GM21515 (cell line): ENCODE results near the gene PKD1L1.
"Not testable (repeated sequence)": the region's sequence is repeated elsewhere in the genome, so short reads cannot be mapped to it uniquely, and the experiment has no call there.

Source experiments
- ATAC-seq: cut with Tn5 transposase; IDR thresholded peaks from one replicate; pipeline ENCODE4 v1.9.1; 2021; ENCODE audit not compliant: unreplicated experiment

PKD1L1 gene, protein sequence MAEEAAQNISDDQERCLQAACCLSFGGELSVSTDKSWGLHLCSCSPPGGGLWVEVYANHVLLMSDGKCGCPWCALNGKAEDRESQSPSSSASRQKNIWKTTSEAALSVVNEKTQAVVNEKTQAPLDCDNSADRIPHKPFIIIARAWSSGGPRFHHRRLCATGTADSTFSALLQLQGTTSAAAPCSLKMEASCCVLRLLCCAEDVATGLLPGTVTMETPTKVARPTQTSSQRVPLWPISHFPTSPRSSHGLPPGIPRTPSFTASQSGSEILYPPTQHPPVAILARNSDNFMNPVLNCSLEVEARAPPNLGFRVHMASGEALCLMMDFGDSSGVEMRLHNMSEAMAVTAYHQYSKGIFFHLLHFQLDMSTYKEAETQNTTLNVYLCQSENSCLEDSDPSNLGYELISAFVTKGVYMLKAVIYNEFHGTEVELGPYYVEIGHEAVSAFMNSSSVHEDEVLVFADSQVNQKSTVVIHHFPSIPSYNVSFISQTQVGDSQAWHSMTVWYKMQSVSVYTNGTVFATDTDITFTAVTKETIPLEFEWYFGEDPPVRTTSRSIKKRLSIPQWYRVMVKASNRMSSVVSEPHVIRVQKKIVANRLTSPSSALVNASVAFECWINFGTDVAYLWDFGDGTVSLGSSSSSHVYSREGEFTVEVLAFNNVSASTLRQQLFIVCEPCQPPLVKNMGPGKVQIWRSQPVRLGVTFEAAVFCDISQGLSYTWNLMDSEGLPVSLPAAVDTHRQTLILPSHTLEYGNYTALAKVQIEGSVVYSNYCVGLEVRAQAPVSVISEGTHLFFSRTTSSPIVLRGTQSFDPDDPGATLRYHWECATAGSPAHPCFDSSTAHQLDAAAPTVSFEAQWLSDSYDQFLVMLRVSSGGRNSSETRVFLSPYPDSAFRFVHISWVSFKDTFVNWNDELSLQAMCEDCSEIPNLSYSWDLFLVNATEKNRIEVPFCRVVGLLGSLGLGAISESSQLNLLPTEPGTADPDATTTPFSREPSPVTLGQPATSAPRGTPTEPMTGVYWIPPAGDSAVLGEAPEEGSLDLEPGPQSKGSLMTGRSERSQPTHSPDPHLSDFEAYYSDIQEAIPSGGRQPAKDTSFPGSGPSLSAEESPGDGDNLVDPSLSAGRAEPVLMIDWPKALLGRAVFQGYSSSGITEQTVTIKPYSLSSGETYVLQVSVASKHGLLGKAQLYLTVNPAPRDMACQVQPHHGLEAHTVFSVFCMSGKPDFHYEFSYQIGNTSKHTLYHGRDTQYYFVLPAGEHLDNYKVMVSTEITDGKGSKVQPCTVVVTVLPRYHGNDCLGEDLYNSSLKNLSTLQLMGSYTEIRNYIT (N-terminal part only)

DNA sequence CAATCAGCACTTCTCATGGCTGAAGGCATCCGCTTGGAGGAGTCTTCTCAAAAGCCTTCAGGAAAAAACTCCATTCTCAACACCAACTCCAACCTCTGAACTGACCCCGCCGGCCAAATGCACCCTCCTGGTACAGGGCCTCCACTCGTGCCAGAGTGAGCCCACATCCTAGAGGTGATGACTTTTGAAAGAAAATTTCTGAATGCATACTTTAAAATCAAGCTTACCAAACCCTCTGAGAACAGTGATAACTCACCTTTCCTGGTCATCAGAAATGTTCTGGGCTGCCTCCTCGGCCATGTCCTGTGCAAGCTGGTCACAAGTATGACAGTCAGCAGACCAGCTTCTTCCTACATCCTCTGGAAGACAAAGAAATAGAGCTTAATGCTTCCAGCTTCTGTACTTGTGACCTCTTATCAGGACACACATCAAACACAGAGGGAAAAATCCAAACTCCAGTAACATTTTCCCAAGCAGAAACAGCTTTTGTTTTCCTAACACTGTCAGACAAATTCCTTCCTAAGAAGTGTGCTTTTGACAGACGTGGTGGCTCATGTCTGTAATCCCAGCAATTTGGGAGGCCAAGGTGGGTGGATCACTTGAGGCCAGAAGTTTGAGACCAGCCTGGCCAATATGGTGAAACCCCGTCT, at the start of gene PKD1L1:
PKD1L1 (minus strand) TSS at position 326 of the 650 bp plus-strand sequence; CDS start at position 300, 26 bp downstream.
- ATAC-seq: no peak

DNA sequence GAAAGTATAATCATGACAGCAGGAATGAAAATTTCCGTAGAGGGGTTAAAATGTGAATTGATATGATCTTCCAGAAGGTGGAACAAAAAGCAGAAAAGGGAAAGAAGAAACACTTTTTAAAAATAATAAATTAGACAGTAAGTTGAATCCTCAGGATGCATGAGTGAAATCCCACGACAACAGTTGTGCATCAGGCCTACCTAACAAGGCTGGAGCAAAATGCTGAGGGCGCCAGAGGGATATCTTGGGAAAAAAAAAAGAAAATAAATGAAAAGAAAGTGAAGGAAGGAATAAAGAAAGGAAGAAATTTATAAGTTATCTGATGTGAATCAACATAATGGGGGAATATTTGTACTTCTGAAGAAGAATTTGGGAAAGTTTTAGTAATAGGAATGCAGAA, 44.2 kb upstream of the PKD1L1 start:
- ATAC-seq: no peak

DNA sequence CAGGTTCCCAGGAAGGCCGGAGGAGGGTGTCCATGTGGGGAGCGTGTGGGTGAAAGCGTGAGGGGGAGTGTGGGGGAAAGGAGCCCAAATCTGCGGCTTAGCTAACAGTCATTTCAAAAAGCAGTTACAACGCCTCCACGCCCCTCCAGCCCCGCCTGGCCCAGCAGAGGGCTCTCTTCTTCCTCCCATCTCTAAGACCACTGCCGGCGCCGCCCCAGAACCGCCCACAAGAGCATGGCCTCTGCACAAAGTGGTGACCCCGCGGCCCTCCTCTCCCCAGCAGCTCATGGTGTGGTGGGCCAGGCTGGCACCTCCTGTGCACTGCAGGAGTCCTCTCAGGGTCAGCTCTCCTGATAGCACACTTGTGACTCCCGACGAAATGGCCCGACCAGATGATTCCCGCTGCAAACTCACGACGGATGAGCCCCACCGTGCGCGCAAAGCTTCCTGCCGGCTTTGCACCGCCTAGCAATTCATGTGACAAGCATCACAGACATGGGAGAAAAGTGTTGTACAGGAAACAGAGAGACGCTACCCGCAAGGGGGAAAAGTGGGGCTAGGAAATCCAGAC, 43.6 kb upstream of the PKD1L1 start:
- ATAC-seq: peak; percentile 99

DNA sequence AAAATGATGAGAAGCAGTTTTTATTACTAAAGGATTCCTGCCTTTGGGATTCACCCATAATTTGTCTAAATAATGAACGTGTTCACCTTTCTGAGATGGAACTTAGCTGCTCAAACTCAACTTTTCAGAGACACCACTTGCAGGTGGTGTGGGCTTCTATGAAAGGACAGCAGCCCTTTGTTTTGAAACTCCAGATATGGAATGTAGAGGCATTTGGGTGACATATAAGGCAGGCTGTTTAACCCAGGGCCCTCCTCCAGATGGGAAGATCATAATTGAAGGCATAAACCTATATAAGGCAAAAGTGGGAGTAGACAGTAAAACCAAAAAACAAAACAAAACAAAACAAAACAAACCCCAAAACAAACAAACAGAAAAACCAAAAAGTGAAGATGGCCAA, 43.0 kb upstream of the PKD1L1 start:
- no peak for ATAC-seq

DNA sequence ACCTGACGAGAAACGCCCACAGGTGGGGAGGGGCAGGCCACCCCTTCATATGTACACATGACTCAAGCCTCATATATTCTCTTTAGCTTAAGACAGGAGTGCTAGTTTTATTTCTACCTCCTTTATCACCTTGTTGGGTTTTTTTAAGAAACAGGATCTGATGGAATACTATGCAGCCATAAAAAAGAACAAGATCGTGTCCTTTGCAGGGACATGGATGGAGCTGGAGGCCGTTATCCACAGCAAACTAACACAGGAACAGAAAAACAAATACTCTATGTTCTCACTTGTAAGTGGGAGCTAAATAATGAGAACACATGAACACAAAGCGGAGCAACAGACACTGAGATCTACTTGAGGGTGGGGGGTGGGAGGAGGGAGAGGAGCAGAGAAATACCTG, 42.3 kb upstream of the PKD1L1 start:
- no peak for ATAC-seq

DNA sequence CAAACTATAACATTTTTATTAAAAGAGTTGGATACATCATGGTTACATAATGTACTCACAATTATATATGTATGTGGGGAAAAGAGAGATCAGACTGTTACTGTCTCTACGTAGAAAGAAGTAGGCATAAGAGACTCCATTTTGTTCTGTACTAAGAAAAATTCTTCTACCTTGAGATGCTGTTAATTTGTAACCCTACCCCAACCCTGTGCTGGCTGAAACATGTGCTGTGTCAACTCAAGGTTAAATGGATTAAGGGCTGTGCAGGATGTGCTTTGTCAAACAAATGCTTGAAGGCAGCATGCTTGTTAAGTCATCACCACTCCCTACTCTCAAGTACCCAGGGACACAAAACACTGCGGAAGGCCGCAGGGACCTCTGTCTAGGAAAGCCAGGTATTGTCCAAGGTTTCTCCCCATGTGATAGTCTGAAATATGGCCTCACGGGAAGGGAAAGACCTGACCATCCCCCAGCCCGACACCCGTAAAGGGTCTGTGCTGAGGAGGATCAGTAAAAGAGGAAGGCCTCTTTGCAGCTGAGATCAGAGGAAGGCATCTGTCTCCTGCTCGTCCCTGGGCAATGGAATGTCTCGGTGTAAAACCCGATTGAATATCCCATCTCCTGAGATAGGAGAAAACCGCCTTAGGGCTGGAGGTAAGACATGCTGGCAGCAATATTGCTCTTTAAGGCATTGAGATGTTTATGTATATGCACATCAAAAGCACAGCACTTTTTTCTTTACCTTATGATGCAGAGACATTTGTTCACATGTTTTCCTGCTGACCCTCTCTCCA, 41.5 kb upstream of the PKD1L1 start:
- not testable (repeated sequence) for ATAC-seq

DNA sequence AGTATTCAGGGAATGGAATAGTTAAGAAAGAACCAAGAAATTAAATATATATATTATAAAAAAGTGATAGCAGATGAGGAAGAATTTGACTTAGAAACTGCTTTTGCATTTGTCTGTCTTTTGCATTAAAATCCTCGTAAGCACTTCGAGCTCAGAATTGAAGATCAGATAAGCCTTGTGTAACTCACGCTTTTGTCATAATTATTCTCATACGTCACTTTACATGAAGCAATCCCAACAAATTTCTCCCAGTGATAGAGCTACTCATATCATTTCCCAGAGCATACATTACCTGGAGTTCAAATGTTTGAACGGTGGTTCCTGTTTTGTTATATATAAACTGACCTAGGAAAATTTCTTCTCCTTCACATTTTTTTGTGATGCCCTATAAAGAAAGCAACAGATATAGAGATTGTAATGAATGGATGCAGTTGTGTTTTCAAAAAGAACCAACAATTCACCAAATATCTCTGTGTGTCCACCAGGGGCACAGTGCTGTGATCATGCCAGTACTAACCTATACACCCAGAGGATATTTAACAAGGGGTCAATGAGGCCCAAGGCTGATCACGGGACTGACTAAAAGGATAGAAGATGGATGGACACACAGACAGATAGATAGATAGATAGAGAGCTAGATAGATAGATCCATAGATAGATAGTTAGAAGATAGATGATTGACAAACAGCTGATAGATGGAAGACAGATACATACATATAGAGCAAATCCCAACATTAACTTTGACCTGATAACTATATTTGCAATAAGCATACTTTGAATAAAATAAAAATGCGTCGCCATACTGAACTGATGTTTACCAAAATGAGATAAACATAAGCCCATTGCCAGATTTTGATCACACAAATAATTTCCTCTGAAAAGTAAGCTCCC, 40.5 kb upstream of the PKD1L1 start:
- ATAC-seq: no peak

DNA sequence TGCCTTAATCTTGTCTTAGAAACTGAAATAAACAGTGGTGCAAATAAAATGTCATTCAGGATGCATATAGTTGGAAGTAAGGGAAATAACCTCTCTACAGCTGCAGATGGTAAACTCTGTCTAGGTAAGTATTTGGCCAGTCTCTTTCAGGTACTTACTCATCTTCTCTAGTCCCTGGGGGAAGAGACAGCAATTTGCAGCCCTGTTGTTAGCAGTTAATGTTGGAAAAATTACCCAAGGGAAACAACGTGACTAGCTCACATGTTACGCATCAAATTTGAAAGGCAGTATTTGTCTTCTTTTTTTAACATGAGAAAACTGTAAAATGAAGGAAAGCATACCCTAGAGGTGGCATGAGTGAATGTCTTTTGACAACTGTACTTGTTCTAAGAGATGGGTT, 34.3 kb upstream of the PKD1L1 start:
- no peak for ATAC-seq

DNA sequence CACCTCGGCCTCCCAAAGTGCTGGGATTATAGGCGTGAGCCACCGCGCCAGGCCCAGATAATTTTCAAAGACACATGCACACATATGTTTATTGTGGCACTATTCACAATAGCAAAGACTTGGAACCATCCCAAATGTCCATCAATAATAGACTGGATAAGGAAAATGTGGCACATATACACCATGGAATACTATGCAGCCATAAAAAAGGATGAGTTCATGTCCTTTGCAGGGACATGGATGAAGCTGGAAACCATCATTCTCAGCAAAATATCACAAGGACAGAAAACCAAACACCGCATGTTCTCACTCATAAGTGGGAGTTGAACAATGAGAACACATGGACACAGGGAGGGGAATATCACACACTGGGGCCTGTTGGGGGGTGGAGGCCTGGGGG, 32.4 kb upstream of the PKD1L1 start:
- ATAC-seq: not testable (repeated sequence)

DNA sequence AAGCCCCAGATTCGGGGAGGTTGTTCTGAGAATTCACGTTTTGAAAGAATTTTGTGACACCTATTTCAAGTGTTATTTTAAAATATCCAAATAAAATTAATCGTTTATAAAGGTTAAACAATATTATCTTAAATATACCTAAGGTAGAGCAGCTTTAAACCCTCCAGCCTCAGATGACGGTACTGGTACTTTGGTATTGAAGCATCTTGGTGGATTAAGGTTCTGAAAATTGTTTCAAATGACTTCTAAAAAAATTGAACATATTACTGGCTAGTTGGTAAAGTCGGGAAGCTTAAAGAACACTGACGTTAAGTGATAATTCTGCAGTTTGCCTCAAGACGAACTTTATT, 31.5 kb upstream of the PKD1L1 start:
- ATAC-seq: no peak

DNA sequence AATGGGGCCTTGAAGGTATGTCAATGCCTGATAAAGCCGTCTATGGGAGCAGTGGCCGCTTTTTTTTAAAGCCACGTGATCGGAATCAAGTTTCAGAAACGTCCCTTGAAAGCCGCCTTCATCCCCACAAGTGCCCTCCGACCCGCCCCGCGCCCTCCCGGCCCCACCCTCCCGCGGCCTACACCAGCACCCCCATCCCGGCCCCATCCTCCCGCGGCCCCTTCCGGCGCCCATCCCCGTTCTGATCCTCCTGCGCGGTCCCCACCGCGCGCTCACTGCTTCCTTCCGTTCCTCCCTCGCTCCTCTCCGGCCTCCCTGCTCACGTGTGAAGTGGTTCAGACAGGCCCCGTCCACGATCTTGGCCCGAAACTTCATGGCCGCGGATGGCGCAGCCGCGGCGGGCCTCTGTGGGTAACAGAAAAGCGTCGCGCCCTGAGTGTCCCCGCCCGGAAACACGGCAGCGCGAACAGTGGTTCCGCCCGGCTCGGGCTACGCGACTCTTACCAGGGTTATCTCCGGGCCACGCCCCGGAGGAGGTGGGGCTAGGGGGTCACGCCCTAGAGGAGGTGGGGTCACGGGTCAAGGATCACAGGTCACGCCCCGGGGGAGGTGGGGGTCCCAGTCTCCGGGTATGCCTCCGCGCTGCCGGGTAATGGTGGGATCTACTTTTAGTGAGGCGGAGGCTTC, 31.0 kb upstream of the PKD1L1 start, which contains the start of gene HUS1:
HUS1 (minus strand) TSS at position 471 of the 687 bp plus-strand sequence; CDS start at position 375, 96 bp downstream.
- peak; percentile 99 for ATAC-seq

DNA sequence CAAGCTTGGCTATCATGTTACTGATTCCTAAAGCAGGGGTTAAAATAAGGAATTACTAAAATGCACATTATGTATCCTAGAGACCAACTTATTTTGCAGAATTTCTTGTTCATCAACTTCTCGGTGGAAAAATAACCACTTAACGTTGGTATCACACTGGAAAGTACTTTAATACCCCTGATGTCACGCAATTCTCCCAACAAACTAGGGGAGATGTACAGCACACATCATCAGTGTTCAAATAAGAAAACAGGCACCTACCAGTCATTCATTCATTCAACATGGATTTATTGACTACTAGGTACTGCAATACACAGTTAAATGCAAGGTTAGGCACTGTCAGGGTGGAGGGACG, 30.5 kb upstream of the PKD1L1 start:
- no peak for ATAC-seq

DNA sequence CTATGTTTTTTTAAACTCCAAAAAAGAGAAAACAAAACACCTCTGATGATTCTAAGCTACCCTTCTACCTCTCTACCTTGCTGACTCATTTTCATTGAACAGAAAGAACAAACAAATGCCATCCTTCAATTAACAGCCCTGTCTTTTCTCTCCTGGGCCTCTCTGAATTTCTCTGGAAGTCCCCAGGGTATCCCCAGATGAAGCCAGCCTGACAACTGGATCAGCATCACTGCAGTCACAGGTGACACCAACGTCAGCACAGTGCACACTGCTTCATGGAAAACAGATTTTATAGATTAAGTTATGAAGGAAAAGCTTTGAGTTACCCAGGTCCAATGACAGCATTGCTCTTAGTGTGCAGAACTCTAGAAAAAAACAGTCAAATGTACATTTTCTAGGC, 25.5 kb upstream of the PKD1L1 start:
- no peak for ATAC-seq

DNA sequence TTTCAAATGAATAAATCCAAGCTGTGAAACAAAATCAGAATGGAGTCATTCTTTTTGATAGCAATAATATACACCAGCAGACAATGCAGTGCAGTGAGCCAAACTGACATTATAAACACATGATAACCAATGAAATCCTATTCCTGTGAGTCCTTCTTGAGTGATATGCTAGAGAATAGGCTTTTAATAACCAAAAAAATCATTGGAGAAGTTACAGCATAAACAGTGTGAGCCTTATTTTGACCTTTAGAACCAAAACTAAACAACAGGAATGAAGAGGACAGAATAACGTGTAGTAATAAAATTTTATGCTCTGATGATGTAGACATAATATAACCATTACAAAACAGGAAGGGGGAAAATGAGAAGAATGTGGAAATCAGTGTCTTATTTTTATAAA, 22.5 kb upstream of the PKD1L1 start:
- ATAC-seq: no peak

DNA sequence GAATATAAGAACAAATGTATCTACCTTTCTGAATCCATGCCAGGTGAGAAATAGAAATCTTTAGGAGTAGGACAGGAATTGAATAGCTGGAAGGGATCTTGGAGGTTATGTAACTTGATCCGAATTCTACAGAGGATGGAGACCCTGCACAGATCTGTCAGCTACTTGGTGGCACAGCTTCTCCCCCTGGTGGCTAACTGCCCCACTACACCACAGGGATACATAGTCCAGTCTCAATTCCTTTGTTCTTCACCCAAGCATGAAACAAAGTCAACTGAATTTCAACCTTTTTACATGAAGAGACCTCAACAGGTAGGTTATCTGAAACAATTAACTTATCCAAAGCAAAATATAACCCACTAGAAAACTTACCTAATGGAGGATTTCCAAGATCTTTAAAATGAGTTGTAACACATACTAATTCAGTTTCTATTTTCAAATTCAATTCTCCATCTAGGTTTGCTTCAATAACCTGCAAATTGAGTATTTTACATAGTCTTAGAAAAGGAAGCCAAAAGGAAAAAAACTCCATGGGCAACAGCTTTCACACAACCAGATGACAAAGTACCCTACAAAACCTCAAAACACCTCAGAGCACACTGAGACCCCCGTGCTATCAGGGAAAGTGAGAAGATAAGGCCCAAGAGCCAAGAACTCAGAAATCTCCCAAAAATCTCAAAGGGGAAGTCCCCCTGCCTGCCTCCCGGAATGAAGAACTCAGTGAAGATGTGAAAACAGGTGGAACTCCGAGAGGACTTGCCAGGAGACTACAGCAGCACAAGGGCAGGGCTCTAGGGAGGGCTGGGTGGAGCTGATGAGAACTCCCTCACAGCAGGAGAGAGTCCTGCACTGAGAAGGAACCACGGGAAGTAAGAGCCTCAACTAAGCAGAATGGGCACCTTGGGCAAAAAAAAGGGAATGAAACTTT, 20.8 kb upstream of the PKD1L1 start:
- no peak for ATAC-seq

DNA sequence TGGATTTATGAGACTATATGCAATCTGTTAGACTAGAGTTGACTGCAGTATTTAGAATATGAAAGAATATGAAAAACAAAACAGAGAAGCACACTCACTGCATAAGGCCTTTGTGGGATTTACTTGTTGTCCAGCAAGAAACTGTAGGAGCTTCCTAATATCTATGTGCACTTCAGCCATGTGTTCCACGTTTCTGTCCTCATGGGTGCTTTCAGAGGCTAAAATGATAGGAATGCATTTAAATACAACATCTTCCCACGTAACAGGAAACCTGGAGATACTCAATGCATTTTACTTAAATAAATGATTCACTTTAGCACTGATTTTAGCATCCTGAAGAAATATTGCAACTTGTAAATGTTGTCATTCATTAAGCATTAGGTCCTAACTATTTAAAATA, 19.4 kb upstream of the PKD1L1 start:
- ATAC-seq: no peak

DNA sequence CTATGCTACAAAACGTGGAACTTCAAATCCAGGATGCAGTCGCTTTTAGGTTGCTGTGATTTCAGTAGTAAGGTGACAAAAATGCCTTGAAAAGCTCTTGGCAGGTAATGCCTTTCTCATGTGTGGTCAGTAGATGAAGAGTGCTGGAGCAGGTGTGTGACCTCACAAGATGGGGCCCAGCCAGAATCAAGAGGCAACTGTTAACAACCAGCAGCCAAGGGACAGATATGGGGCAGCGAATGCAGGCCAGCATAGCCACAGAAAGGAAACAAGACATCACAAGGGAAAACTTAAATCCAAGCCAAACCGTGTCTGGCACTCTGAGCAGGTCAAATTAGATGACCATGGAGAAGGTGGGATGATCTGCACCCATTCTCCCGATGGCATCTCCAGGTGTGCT, 18.9 kb upstream of the PKD1L1 start:
- no peak for ATAC-seq
